NCI-H1092 treated with DMSO at 0.1 percent for 48 hours (cell line): ENCODE results near the gene CBLN2.

Experiments used
- DNase-seq: peaks from one replicate; lab custom pipeline; 2025; lab: John Stamatoyannopoulos, UW

CBLN2 gene

GRCh38 chr18:72544092-72544886 lies at the start of gene CBLN2:
TSS of gene CBLN2 (minus strand) at chr18:72544342. CDS start at chr18:72542160, 2,182 bp downstream.
- peak; percentile 88 for DNase-seq

DNA sequence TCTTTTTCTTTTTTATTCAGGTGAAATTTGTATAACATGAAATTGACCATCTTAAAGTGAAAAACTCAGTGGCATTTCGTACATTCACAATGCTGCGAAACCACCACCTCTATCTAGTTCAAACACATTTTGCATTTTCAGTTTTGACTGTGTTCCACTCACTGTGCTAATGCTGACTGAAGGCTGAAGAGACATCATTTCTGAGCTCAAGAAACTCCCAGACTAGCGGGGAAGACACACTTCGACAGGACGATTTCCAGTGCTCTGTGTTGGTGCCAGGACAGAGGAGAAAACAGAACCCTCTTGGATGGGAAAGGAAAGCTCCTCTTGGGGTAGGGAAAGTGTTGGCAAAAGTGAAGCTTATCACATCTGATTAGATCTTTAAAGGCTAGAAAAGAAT lies 44.2 kb upstream of the CBLN2 start:
- DNase-seq, result no peak

DNA sequence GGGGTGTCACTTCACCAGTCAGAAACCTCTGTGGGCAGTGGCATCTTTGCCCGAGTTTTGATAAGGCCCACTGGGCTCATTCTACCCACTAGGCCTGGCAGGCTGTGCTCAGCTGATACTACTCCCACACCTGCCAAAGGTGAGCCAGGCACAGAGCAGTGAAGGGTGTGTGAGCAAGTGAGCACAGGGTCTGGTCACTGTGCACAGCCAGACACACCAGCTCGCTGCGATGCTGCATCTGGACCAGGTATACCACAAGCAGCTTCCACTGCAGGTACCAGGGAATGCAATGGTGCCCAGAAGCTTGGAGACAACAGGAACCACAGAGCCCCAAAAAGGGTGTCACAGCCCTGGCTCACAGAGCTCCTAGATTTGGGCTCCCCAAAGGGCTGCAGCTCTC lies 40.6 kb upstream of the CBLN2 start:
- DNase-seq, result no peak

- no peak for DNase-seq
These were observed 37.8 kb upstream of the CBLN2 start for GRCh38 chr18:72581976-72582375.

DNA sequence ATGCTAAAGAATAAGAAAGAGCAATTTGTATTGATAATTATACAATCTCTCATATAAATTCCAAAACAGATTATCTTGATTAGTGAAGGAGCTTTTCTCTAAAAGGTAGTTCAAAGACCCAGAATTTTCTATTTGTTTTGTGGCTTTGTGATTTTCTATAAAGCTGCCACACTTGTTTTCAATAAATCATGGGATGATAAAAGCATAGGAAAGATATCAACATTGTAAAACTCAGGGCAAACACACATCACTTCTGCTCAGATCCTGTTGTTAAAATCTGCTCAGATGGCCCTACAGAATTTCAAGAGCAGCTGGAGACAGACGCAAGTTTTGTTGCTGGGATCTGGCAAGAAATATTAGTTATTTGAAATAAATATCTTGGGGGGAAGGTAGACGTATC lies 28.8 kb upstream of the CBLN2 start:
- no peak for DNase-seq

DNA sequence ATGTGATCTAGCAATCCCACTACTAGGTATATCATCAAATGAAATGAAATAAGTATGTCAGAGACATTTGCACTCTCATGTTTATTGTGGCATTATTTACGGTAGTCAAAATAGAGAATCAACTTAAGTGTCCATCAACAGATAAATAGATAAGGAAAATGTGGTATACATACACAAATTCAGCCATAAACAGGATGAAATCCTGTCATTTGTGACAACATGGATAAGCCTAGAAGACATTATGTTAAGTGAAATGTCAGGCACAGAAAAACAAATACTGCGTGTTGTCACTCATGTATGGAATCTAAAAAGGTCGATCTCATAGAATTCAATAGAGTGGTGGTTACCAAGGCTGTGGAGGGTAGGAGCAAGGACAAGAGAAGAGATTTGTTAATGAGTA lies 22.1 kb upstream of the CBLN2 start:
- no peak for DNase-seq

DNA sequence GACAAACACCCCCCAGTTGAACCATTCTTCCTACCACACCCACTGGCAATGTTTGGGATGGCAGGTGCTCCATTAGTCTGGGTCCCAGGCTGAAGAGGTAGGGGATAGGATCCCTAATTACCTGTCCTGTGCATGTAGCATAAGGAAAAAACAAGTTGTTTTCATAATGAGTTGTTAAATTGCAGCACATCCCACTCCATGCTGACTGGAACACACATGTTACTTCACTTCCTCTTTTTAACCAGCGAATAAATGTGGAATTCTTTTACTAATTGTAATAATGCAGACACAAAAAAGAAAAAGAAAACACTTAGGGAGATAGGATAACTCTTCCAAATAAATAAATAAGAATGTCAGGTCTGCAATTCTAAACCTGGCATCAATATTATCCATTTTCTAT lies 11.8 kb upstream of the CBLN2 start:
- DNase-seq, result no peak

DNA sequence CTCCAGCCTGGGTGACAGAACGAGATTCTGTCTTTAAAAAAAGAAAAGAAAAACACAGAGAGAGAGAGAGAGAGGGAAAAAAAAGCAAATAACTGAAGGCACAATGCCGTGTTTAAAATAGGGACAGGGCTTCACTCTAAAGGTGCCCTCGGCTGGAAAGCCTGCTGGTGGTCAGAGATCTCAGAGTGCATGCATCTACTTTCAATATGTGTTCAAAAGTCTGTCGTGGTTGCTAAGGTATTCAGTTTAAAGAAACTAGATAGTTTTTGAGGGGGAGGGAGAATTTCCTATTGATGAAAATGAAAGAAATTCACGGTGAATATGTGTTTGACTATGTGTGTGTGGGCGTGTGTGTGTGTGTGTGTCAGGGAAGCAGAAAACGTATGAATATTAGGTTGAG lies 11.0 kb upstream of the CBLN2 start:
- DNase-seq, result no peak

GRCh38 chr18:72543357-72544055 lies 636 bp downstream of the CBLN2 start:
- DNase-seq, result peak; percentile 66

- peak; percentile 75 for DNase-seq
These were observed 1.2 kb downstream of the CBLN2 start for GRCh38 chr18:72542984-72543356.

GRCh38 chr18:72542342-72542741 lies 1.8 kb downstream of the CBLN2 start:
- DNase-seq, result peak; percentile 59

DNA sequence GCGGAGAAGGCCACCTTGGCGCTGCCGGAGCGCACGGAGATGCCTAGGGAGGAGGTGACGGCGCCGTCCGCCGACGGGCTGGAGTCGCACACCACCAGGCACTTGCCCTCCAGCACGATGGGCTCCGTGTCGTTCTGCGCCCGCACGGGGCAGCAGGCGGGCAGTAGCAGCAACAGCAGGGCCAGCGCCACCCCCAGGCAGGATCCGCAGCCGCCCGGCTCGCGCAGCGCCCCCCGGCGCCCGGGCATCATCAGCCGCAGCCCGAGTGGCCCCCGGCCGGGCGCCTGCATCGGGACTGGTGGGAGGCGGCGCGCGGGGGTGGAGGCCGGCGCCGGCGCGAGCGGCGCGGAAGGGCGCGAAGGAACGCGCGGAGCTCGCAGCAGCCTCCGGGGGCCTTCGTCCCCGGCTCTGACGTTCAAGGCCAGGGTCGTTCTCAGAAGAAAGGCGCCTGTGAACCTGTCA lies 2.2 kb downstream of the CBLN2 start:
- DNase-seq, result peak; percentile 59

DNA sequence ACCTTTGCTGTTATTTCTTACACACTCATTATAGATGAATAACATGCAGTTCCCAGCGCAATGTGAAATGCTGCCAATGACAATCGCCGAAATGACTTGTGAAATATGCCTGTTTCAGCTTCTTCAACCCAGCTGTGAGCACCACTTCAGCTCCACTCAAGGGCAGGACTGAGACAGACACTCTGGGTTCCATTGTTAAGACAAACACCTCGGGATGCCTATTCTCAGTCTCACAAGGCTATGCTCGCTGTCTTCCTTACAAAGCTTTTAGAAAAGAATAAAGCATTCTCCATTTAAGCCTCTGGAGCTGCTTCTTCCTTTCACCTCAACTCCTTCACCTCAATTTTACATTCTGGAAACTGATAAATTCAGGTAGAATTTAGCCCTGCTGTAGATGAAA lies 4.2 kb downstream of the CBLN2 start:
- DNase-seq, result no peak

DNA sequence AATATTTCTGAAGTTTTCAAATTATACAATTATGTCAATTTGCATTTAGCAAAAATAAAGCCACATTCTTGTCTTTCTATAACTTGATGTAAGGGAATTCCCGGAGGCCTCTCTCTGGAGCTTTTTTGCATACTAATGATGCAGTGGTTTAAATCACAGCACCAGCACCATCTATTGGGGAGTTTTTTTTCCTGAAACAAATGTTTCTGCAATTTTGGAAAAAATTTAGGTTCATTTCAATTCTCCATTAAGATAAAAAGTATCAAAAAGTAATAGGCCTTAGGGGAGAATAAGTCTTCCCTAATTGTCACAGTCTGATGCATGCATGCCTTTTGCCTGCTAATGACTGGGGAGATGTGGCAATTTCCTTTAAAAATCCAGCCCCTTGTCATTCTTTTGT lies 13.5 kb downstream of the CBLN2 start:
- no peak for DNase-seq

DNA sequence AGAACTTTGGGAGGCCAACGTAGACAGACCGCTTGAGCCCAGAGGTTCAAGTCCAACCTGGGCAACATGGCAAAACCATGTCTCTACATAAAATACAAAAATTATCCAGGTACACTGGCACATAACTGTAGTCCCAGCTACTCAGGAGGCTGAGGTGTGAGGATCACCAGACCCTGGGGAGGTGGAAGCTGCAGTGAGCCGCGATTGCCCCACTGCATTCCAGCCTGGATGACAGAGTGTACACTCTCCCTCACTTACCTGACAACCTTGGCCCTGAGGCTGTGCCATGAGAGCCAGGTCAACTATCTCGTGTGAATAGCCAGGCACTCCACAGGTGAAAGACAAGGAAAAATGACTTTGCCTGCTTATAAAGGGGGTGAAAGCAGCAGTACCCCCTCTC lies 39.3 kb downstream of the CBLN2 start:
- DNase-seq, result no peak

- DNase-seq, result no peak
These were observed 41.3 kb downstream of the CBLN2 start for GRCh38 chr18:72502671-72503431.

GRCh38 chr18:72492497-72492896 lies 51.6 kb downstream of the CBLN2 start:
- no peak for DNase-seq
